Panc1 (cell line): ENCODE data around the gene SLC30A3.

ENCODE experiments used
- TCF7L2 ChIP-seq: IDR thresholded peaks from 2 replicates; pipeline ENCODE4 v1.6.1; 2011; ENCODE audit warnings: mild to moderate bottlenecking, low read depth, low read length, inconsistent platforms
- TF ChIP-seq, protein P1 (sequence below): fragments of 450-650 bp; IDR thresholded peaks from 2 replicates; pipeline ENCODE4 v1.5.1; 2017; ENCODE audit warnings: mild to moderate bottlenecking

DNA sequence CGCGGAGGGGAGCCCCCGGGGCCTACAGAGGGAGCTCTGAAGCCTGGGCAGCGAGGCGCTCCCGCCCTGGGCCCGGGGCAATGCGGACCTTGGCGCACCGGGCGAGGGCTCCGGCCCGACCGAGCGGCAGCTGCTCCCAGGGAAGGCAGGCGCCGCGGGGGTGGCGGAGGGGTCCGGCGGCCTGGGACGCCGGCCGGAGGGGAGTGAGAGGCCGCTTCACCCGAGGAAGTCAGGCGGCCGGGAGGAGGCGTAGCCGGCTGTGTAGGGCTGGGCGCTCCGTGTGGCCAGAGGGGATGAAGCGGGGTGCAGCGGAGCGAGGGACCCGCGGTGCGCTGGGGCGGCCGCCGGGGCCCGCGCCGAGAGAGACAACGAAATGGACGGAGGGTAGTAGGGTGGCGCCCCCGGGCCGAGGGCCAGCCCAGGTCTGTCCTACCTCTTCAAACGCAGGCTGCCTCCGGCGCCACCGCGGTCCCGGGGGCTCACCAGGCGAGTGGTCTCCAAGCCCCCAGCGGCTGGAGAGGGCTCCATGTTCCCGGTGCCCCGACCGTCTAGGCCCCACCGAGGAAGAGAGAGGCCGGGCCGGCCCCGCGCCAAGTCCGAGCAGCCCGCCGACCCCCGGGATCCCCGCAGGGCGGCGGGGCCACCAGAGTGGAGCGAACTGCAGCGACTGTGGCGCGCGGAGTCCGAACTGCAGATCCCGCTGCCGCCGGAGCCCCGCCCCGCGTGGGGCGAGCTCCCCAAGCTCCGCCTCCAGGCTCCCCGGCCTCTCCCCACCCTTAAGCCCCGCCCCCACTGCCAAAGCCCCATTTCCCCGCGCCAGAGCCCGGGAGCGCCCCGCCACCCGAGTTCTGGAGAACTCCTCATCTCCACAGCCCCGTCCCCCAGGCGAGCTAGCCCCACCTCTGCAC lies at the start of gene SLC30A3:
- TF ChIP-seq, protein P1, sequence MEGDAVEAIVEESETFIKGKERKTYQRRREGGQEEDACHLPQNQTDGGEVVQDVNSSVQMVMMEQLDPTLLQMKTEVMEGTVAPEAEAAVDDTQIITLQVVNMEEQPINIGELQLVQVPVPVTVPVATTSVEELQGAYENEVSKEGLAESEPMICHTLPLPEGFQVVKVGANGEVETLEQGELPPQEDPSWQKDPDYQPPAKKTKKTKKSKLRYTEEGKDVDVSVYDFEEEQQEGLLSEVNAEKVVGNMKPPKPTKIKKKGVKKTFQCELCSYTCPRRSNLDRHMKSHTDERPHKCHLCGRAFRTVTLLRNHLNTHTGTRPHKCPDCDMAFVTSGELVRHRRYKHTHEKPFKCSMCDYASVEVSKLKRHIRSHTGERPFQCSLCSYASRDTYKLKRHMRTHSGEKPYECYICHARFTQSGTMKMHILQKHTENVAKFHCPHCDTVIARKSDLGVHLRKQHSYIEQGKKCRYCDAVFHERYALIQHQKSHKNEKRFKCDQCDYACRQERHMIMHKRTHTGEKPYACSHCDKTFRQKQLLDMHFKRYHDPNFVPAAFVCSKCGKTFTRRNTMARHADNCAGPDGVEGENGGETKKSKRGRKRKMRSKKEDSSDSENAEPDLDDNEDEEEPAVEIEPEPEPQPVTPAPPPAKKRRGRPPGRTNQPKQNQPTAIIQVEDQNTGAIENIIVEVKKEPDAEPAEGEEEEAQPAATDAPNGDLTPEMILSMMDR, result no peak
- TF ChIP-seq TCF7L2, result no peak
